NCI-H2029 (cell line): ENCODE data around the gene CCDC136.

Experiments
- DNase-seq: peaks from one replicate; lab custom pipeline; 2025; lab: John Stamatoyannopoulos, UW

Gene CCDC136

DNA sequence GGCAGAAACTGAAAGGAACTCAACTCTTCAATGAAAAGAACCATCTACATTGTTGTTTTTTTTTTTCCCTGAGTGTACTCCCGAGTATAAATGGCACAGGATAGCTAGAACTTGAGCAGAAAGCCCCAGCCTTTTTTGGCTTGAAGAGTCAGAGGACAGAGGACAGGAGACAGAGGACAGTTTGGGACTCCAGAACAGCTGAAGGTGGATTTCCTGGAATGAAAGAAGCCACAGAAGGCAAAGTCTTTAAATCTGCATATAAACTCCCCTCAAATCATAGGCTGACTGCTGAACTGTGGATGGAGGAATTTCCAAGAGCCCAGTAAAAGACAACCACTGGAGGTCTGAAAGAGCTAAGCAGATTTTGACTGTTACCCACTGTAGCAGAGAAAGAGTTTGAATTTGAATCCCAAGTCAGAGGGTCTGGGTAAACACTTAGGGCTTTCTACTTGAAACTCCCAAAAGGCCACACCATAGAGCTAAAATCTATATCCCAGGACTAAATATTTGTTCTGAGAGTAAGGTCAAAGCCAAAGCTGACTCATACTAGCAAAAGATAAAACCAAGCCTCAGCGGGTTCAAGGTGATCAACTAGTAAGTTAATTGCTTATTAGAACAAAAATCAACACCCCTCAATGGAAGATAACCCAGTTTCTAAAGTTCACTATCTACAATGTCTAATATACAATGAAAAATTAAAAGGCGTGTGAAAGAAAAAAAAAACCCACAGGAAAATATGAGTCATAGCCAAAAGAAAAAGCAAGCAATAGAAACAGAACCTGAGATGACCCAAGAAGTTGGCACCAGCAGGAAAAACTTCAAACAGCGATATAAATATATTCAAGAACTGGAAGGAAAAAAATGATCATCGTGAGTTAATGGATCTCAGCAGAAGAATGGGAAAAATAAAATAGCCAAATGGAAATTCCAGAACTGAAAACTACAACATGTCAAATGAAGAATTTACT lies 14.3 kb upstream of the CCDC136 start:
- no peak for DNase-seq

DNA sequence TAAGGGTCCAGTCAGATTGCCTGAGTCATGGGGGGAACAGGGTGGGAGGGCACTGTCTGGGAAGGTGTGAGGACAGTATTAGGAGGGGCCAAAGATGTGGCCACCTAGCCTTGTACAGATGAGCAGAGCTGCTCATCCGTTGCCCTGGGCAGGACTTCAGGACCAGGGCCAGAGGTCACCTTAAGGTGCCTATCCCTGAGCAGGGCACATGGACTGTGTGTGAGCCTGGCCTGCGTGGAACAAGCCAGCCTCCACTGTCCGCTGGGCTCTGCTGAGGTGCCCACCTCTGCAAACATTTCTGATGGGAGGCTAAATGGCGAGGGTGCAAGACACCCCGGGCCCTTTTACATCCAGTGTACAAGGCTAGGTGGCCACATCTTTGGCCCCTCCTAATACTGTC lies 12.8 kb upstream of the CCDC136 start:
- DNase-seq = no peak

DNA sequence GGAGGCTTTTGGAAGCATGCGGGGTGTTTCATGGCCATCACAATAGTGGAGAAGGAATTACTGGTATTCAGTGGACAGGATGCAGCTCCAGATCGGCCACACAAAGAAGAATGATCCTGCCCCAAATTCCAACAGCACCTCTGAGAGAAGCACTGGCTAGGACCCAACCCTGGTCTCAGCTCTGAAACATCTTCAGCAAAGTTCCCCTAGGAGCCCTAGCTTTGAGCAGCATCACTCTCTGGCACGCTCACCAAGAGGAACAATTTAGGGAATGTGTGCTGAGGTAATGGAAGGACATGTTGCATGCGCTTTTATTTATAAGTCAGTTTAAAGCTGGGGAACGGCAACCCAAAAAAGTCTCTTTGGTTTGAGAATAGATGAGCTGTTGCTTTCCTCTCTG lies 10.6 kb upstream of the CCDC136 start:
- no peak for DNase-seq

DNA sequence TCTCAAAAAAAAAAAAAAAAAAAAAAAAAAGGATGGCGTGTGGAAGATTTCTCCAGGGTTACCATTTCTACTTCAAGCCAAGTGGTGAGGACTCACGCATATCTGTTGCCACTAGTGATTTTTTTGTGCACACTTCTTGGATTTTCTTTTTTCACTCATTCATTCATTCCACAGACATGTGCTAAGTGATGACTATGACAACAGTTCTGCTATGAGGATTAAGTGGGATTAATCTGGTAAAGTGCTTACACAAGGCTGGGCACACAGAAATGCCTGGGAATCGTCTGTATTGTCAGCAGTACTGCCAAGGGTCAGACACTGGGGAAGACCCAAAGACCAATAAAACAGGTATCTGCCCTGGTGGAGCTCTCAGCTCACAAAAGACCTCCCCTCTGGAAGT lies 9.9 kb upstream of the CCDC136 start:
- DNase-seq = no peak

- DNase-seq = no peak
These were observed 8.5 kb upstream of the CCDC136 start for GRCh38 chr7:128783143-128783861.

- DNase-seq = no peak
These were observed 6.0 kb upstream of the CCDC136 start for GRCh38 chr7:128785738-128786137.

DNA sequence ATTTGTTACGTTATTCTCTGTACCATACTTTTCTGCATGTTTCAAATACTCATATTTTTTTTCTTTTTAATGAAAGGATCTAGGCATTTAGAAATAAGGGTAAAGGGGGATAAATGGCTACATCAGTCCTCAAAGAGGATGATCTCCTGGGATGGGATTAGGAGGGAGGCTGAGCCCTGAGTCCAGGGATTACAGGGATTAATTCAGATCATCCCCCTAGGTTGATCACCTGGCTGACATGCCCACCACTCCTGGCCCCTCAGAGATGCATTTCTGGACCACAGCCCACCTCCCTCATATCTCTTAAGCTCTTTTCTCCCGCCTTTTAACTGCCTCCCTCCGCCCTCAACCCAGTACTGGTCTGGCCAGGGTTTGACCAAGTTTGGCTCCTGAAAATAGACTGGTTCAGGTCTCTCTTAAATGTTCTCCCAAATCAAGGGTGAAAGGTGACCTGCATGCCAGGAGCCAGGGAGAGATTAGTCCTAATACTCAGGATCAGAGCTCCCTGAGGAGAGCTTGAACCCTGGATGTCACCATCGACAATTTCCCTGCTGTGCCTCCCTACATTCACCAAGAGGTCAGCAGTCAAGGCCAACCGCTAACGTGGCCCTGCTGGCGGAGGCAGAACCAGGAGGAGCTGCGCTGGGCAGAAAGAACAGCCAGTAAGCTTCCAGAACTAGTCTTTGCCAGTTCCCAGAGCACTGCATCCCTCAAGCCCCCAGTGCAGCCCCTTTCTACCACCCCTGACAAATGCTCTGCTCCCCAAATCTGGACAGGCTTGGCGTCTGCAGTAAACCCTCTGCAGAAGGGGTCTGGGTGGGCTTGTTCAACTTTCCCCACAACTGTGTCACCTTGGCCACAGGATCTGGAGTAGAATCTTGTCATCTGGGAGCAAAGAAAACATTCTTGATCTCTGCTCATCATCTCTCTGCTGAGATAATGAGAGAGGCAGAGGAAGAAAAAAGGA lies 3.0 kb upstream of the CCDC136 start:
- no peak for DNase-seq

GRCh38 chr7:128790315-128791041 lies 1.3 kb upstream of the CCDC136 start:
- DNase-seq = no peak

DNA sequence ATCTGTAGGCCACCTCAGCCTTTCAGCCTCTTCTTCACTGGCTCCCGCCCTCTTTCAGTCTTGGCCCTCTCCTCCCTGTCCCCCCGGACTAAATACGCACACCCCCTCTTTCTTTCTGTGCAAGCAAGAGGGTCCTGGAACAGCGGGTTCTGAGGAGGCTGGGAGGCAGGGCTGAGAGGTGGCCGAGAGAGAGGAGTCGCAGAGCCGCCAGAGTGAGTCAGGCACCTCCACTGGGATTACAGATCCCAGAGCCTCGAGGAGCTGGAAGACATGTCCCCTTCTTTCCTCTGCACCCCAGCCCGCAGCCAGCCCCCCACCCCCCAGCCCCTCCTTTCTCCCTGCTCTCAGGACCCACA lies 182 bp downstream of the CCDC136 start:
- DNase-seq = no peak

DNA sequence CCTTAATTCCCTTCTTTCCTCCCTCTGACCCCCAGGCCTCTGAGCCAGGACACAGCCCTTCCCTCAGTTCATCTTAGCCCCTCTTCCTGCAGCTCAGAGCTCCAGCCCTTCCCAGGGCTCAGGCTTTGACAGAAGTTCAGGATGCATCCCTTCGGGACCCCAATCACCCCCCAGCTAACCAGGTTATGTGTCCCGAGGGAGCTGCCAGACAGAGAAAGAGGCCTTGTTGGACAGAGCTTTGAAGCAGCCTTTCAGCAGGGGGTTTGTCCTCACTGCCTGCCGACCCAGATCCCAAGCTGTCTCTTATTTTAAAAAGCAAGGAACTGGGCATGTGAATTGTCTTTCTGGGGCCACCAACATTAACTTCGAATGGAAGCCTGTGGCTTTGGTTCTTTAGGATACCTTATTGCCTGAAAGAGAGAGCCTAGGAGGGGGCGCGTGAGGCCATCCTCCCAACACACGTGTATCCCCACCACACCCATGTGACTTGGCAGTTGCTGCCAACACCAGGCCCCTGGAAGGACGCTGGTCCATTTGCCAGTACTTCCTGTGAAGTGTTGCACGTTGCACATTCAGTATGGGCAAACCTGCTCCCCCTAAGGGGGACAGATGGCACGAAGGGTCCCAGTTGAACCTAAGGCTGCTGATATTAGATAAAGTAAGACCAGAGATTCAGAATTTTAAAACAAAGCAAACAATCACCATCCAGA lies 858 bp downstream of the CCDC136 start:
- no peak for DNase-seq

GRCh38 chr7:128793181-128793547 lies 1.4 kb downstream of the CCDC136 start:
- DNase-seq = no peak

DNA sequence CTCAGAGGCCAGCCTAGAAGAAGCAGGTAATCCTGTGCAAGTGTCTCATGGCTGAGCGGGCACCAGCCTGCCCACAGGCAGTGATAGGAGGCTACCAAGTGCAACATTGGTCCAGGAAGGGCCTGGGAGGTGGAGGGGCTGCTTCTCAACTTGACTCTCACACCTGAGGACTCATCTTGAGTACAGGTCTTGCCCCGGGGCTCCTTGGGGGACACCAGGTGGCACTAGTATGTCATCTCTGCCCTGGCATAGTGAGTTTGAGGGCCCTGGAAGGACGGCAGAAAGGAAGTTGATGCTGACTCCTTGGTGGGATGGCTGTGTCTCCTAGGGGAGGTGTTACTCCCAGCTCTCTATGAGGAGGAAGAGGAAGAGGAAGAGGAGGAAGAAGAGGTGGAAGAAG lies 2.3 kb downstream of the CCDC136 start:
- no peak for DNase-seq

GRCh38 chr7:128794436-128794835 lies 2.7 kb downstream of the CCDC136 start:
- no peak for DNase-seq

GRCh38 chr7:128795129-128795528 lies 3.4 kb downstream of the CCDC136 start:
- no peak for DNase-seq

GRCh38 chr7:128796327-128796726 lies 4.6 kb downstream of the CCDC136 start:
- DNase-seq = no peak

- no peak for DNase-seq
These were observed 7.7 kb downstream of the CCDC136 start for GRCh38 chr7:128799451-128799850.

DNA sequence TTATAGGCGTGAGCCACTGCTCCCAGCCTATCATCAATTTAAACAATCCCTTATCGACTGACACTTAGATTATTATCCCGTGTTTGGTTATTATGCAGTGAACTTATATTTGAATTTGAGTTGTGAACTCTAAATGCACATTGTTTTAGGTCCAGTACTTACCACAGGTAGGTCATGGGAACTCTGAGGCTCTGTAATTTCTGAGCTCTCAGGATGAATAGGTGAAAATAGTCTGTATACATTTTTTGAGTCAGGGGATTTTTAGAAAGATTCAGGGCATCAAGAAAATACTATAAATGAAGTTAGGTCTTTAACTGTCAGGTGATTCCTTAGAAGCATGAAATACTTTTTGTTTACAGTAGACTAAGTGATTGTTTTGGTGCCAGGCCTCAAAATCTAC lies 8.8 kb downstream of the CCDC136 start:
- DNase-seq = no peak

- no peak for DNase-seq
These were observed 9.2 kb downstream of the CCDC136 start for GRCh38 chr7:128801003-128801402.

GRCh38 chr7:128801667-128802418 lies 10.1 kb downstream of the CCDC136 start:
- no peak for DNase-seq

DNA sequence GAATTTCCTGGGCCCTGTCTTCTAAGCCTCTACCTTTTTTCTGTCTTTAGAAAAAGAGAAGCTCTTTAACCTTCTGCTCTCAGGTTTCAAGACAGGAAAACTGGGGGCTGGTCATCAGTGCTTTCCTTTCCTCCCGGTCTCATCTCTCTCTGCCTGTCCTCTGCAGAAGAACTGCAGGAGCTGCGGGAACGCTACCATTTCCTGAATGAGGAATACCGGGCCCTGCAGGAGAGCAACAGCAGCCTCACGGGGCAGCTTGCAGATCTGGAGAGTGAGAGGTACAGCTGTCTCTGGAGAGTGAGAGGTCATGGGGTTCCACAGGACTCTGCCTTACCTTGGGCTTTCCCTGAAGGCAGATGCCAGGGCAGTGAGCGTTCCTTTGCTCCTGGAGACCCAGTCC lies 12.7 kb downstream of the CCDC136 start:
- no peak for DNase-seq
